Neural cell (in vitro differentiated cells): ENCODE measurements around the gene BMAL1. TPM values are rescaled to one million over a fixed set of nuclear protein-coding genes. Genes with fewer than 3 reads are reported as not detected.

Source experiments
- H2AFZ ChIP-seq: fragments of 200-600, 300-800 bp; sonication (generic), shearing (Covaris generic); 2 replicates; pipeline ENCODE4 v1.6.0; 2014; ENCODE audit warnings: low read depth, mild to moderate bottlenecking, antibody characterized with exemption, low read length, moderate library complexity
- H3F3A ChIP-seq: fragments of 200-600 bp; shearing (Covaris generic); 2 replicates; pipeline ENCODE4 v1.6.1; 2016; ENCODE audit warnings: mild to moderate bottlenecking, moderate library complexity, mixed read lengths, antibody characterized with exemption, low read length; ENCODE audit not compliant: insufficient read depth, poor library complexity, severe bottlenecking
- H3K27ac ChIP-seq: fragments of 200-600, 300-800 bp; sonication (generic), shearing (Covaris generic); 2 replicates; pipeline ENCODE4 v1.5.1; 2014; ENCODE audit warnings: mild to moderate bottlenecking, low read length, moderate library complexity
- H3K27me3 ChIP-seq: fragments of 300-800, 200-600 bp; sonication (generic), shearing (Covaris generic); 2 replicates; pipeline ENCODE4 v1.6.0; 2014; ENCODE audit warnings: mild to moderate bottlenecking, low read depth, low read length, moderate library complexity; ENCODE audit not compliant: insufficient read depth
- H3K36me3 ChIP-seq: fragments of 300-800, 200-600 bp; sonication (generic), shearing (Covaris generic); 2 replicates; pipeline ENCODE4 v1.5.1; 2014; ENCODE audit warnings: mild to moderate bottlenecking, antibody characterized with exemption, low read length, moderate library complexity; ENCODE audit not compliant: insufficient read depth
- H3K4me2 ChIP-seq: fragments of 300-800, 200-600 bp; sonication (generic), shearing (Covaris generic); 2 replicates; pipeline ENCODE4 v1.6.0; 2014; ENCODE audit warnings: mild to moderate bottlenecking, low read length
- H3K4me3 ChIP-seq: fragments of 300-800, 200-600 bp; sonication (generic), shearing (Covaris generic); 2 replicates; pipeline ENCODE4 v1.5.1; 2014; ENCODE audit warnings: mild to moderate bottlenecking, low read length, moderate library complexity
- H3K79me2 ChIP-seq: fragments of 200-600 bp; shearing (Covaris generic); replicated peaks from 2 replicates; pipeline ENCODE4 v1.6.0; 2014; ENCODE audit warnings: mild to moderate bottlenecking, low read length, moderate library complexity; ENCODE audit not compliant: insufficient read depth
- H3K9ac ChIP-seq: fragments of 300-800, 200-600 bp; sonication (generic), shearing (Covaris generic); 2 replicates; pipeline ENCODE4 v1.6.1; 2016; ENCODE audit warnings: mild to moderate bottlenecking, low read length, mixed read lengths
- H3K9me2 ChIP-seq: fragments of 200-600 bp; shearing (Covaris generic); 2 replicates; pipeline ENCODE4 v1.6.1; 2016; ENCODE audit warnings: mild to moderate bottlenecking, low read length, mixed read lengths; ENCODE audit not compliant: insufficient read depth
- H3K9me3 ChIP-seq: fragments of 200-600, 300-800 bp; sonication (generic), shearing (Covaris generic); 2 replicates; pipeline ENCODE4 v1.6.1; 2016; ENCODE audit warnings: mild to moderate bottlenecking, mixed run types, low read length, moderate library complexity, mixed read lengths
- H4K20me1 ChIP-seq: fragments of 200-600 bp; shearing (Covaris generic); 2 replicates; pipeline ENCODE4 v1.6.1; 2016; ENCODE audit warnings: mild to moderate bottlenecking, mixed run types; ENCODE audit not compliant: insufficient read depth
- CTCF ChIP-seq: fragments of 450-650 bp; IDR thresholded peaks from 2 replicates; pipeline ENCODE4 v1.5.1; 2014; ENCODE audit warnings: antibody characterized with exemption, mild to moderate bottlenecking, moderate library complexity; ENCODE audit not compliant: poor library complexity, severe bottlenecking
- EP300 ChIP-seq: fragments of 450-650 bp; conservative IDR thresholded peaks from 2 replicates; pipeline ENCODE4 v1.6.1; 2014; ENCODE audit warnings: antibody characterized with exemption, mild to moderate bottlenecking, moderate library complexity; ENCODE audit not compliant: poor library complexity, severe bottlenecking
- EZH2 ChIP-seq: fragments of 200-600, 300-800 bp; shearing (Covaris generic), sonication (generic); IDR thresholded peaks from 2 replicates; pipeline ENCODE4 v1.6.1; 2014; ENCODE audit warnings: antibody characterized with exemption, low read length, borderline replicate concordance, mild to moderate bottlenecking; ENCODE audit not compliant: insufficient read depth, poor library complexity, severe bottlenecking
- MXI1 ChIP-seq: fragments of 450-650 bp; conservative IDR thresholded peaks from 2 replicates; pipeline ENCODE4 v1.6.1; 2014; ENCODE audit warnings: antibody characterized with exemption, mild to moderate bottlenecking; ENCODE audit not compliant: poor library complexity, severe bottlenecking
- POLR2AphosphoS5 ChIP-seq: IDR thresholded peaks from 2 replicates; pipeline ENCODE4 v1.6.1; 2012
- RAD21 ChIP-seq: fragments of 450-650 bp; conservative IDR thresholded peaks from 2 replicates; pipeline ENCODE4 v1.6.1; 2014; ENCODE audit warnings: antibody characterized with exemption, mild to moderate bottlenecking, moderate library complexity
- REST ChIP-seq: IDR thresholded peaks from 2 replicates; pipeline ENCODE4 v1.6.1; 2012; ENCODE audit warnings: borderline replicate concordance
- SMC3 ChIP-seq: fragments of 450-650 bp; conservative IDR thresholded peaks from 2 replicates; pipeline ENCODE4 v1.6.1; 2014; ENCODE audit warnings: antibody characterized with exemption, mild to moderate bottlenecking, moderate library complexity; ENCODE audit not compliant: poor library complexity
- TAF1 ChIP-seq: IDR thresholded peaks from 2 replicates; pipeline ENCODE4 v1.6.1; 2012; ENCODE audit warnings: low read depth
- polyA plus RNA-seq: library from polyadenylated mRNA; depleted of rRNA; stranded (reverse); fragments of >200 nt; gene quantifications from 2 replicates; pipeline ENCODE4 v1.2.3, GENCODE V29; 2014

Gene BMAL1
- polyA plus RNA-seq, 1 donor from 2014 or later = 17.1 TPM

GRCh38 chr11:13334034-13334786 is 56.6 kb downstream of the BMAL1 start:
- Histone ChIP-seq H3K9me3 (no peaks in the 10 kb centered on the region), H3K27me3 (no peaks in the 10 kb centered on the region), H3K9ac (no peak overlapping the region), H3K27ac (no peak overlapping the region), H3K4me2 (no peak overlapping the region), H3F3A (no peaks in the 10 kb centered on the region), H2AFZ (no peak overlapping the region), H3K4me3 (no peak overlapping the region), H3K9me2 (no peaks in the 10 kb centered on the region), H3K79me2 (no peaks in the 10 kb centered on the region), H3K36me3 (no peaks in the 10 kb centered on the region), H4K20me1 (no peaks in the 10 kb centered on the region)
- TF ChIP-seq TAF1 (no peak), EP300 (no peak), MXI1 (no peak), SMC3 (no peak), CTCF (no peak)

- Histone ChIP-seq H3F3A (no peaks in the 10 kb centered on the region), H3K4me3 (no peak overlapping the region), H3K79me2 (no peaks in the 10 kb centered on the region), H3K4me2 (no peak overlapping the region), H3K27me3 (no peaks in the 10 kb centered on the region), H4K20me1 (no peaks in the 10 kb centered on the region), H3K27ac (no peak overlapping the region), H3K9ac (no peak overlapping the region), H2AFZ (no peak overlapping the region), H3K9me2 (no peaks in the 10 kb centered on the region), H3K36me3 (no peaks in the 10 kb centered on the region), H3K9me3 (no peaks in the 10 kb centered on the region)
- peak; percentile 56 for TF ChIP-seq RAD21
- TF ChIP-seq SMC3 = peak; percentile 47
- TF ChIP-seq CTCF = peak; percentile 60
- no peak for TF ChIP-seq MXI1
Observed at GRCh38 chr11:13335319-13335718, 57.7 kb downstream of the BMAL1 start.

- no peaks in the 10 kb centered on the region for H3K9me3 ChIP-seq
- H3K79me2 ChIP-seq = no peaks in the 10 kb centered on the region
- H4K20me1 ChIP-seq = no peaks in the 10 kb centered on the region
- H3K4me3 ChIP-seq = no peak overlapping the region
- H3K9ac ChIP-seq = no peak overlapping the region
- H3K4me2 ChIP-seq = no peak overlapping the region
- TF ChIP-seq RAD21 = no peak
- no peak for TF ChIP-seq EZH2
- TF ChIP-seq SMC3 = no peak
- TF ChIP-seq MXI1 = no peak
- no peak for TF ChIP-seq TAF1
- no peak for TF ChIP-seq POLR2AphosphoS5
- TF ChIP-seq REST = no peak
- TF ChIP-seq CTCF = no peak
- H3K9me2 ChIP-seq = no peaks in the 10 kb centered on the region
- H3K27ac ChIP-seq = no peak overlapping the region
- H3K27me3 ChIP-seq = no peaks in the 10 kb centered on the region
- no peaks in the 10 kb centered on the region for H3F3A ChIP-seq
- H2AFZ ChIP-seq = no peak overlapping the region
- H3K36me3 ChIP-seq = no peaks in the 10 kb centered on the region
Observed at GRCh38 chr11:13336246-13336878, 58.8 kb downstream of the BMAL1 start.
